NOMO-1 (cell line): ENCODE measurements around the gene TTLL10.

Experiments used
- DNase-seq, 2 experiments: peaks; one replicate each; lab custom pipeline; 2025; ENCODE audit not compliant: unreplicated experiment in 2 of 2; lab: John Stamatoyannopoulos, UW

Gene TTLL10

DNA sequence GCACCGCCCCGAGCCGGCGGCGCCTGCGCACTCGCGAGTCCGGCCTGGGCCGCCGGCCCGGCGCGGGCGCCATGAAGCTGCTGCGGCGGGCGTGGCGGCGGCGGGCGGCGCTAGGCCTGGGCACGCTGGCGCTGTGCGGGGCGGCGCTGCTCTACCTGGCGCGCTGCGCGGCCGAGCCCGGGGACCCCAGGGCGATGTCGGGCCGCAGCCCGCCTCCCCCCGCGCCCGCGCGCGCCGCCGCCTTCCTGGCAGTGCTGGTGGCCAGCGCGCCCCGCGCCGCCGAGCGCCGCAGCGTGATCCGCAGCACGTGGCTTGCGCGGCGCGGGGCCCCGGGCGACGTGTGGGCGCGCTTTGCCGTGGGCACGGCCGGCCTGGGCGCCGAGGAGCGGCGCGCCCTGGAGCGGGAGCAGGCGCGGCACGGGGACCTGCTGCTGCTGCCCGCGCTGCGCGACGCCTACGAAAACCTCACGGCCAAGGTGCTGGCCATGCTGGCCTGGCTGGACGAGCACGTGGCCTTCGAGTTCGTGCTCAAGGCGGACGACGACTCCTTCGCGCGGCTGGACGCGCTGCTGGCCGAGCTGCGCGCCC is 58.6 kb downstream of the TTLL10 start, which contains the start of gene B3GALT6:
Gene B3GALT6, plus strand, starts transcription at position 30 of the 588 bp plus-strand sequence. Its CDS starts 42 bp downstream, at position 72.
- DNase-seq, result no peak

DNA sequence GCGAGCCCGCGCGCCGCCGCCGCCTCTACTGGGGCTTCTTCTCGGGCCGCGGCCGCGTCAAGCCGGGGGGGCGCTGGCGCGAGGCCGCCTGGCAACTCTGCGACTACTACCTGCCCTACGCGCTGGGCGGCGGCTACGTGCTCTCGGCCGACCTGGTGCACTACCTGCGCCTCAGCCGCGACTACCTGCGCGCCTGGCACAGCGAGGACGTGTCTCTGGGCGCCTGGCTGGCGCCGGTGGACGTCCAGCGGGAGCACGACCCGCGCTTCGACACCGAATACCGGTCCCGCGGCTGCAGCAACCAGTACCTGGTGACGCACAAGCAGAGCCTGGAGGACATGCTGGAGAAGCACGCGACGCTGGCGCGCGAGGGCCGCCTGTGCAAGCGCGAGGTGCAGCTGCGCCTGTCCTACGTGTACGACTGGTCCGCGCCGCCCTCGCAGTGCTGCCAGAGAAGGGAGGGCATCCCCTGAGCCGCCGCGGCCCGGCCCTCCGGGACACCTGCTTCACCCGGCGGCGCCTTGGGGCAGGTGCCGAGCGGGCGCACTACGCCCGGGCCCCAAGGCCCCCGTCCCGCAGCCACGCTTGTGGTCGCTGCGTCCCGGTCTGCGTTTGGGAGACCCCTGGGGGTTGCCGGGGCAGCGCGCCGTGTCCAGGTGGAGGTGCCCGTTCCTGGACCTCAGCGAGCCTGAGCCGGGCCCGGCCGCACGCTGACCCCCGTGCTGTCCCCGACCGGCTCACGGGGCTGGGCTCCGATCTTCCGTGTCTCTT is 59.3 kb downstream of the TTLL10 start:
- DNase-seq, result no peak

DNA sequence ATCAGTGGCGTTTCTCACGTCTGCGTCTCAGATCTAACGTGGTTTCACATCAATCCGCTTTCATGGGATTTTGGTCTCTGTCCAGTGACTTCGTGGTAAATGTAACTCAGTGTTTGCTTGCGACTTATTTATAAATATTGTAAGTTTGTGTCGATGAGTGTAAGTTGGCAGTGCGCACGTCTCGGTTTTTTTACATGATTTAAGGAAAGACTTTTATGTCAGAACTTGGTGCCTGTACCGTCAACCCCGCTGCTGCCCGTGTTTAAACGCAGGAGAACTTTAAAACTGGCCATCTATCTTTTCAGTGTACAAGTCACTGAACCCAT is 59.9 kb downstream of the TTLL10 start:
- no peak for DNase-seq

DNA sequence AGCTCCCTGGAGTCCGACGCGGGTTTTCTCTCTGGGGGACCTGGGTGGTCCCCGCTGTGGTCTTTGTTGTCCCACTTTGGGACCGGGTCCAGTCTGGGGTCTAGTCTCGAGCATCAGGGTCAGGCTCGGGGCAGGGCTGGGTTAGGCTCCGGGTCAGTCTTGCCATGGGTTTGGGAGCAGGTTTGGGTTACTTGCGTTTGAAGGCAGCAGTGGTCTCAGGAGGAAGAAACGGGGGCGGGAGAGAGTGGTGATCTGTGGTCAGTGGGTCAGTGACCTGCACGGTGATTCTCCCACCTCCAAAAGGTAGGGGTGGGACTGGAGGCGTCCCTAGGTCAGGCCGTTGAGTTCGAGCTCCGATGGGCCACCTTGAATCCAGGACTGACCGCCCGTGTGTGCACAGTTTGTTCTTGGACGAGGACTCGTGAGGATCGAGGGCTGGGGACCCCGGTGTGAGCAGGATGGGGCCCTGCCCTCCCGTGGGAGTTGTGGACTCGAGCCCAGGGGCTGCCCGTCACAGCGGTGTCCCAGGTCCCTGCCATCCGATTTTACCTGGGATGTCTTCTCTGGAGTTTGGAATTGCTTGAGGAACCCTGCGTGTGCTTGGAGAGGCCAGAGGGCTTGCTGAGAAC is 60.6 kb downstream of the TTLL10 start:
- DNase-seq, result no peak

DNA sequence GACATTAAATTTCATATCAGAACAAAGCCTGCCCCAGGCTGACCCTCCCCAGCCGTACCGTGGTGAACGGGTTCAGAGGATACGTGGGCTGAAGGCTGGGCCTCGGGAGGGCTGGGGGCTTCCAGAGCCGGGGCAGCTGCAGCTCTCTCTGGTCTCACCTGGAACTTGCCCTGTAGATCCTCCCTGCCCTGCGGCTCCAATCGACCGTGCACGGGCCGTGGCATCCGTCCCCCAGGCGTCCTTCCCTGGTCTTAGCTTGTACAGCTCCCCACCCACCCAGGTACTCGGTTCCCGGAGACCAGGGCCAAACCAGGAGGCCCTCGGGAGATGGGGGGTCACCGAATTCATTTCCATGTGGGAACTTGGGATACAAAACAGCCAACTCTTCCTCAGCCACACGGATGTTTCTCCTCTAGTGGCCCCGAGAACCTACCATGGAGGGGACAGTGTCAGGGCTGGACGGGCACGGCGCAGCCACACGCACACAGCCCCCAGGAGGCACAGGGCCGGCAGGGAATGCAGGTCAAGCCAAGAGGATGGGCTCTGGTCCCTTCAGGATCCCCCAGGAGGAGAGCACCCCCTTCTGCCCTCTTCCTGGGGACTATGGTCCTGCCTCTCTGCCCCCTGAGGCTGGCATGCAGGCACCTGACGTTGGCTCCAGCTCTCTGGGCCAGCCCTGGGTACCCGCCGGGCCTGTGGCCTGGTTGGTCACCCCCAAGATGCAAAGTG is 61.5 kb downstream of the TTLL10 start:
- no peak for DNase-seq

DNA sequence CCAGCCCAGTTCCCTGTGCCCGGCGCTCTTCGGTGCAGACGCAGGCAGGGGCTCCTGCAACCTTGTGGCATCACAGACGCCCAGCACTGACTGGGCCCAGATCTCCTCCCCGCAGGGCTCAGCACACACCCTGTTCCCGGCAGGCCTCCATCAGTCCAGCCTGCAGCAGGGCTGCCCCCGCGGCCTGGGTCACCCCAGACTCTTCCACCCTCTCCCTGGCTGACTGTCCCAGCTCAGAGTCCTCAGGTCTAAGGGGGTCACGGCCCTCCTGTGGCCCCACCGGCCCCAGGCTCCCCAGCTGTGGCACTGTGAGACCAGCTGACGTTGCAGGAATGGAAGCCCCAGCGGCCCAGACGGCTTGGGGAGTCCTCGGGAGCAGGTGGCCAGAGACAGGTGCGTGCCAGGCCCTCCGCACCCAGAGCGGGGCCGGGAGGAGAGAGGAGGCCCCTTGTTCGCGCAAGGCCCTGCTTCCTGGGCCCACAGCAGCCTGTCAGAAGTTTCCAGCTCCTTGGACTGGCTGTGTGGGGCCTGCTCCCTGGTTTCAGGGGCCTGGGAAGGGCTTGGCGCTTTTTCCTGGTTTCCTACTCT is 62.6 kb downstream of the TTLL10 start:
- DNase-seq, result no peak

DNA sequence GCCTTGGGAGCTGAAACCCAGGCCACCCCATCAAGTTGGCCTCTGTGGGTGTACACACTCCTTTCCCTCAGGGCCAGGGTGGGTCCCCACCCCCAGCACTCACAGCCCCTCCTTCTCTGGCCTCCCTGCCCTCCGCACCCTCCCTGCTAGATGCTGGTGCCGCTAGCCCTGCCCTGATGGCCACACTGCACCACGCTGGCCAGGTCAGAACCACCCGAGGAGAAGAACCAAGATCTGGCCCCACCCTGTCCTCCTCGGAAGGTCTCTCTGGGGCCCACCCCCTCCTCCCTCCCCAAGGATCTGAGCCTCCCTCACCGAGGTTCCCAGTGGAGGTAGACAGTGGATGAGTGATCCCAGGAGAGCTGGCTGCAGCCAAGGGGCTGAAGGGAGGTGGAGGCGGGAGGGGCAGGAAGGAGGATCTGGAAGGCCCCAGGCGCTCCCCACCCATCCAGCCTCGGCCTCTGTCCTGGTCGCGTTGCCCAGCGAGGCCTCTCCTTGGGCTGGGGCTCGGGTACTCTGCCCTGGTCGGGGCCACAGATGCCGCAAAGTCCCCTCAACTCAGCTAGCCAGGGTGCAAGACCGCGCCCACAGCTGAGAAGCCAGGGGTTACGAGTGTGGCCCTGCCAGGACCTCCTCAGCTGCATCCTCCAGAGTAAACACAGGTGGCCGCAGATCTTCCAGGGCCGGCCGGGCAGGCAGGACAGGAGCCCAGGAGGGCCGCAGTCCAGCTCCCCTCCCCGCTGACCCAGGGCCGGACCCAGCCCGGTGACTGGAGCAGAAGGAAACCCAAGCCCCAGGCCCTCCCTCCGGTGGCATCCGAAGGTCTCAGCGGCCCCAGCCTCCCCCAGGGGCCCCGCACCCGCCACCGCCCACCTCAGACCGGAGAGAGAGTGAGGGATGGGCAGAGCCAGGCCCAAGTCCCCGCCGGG is 63.5 kb downstream of the TTLL10 start:
- DNase-seq, result no peak

DNA sequence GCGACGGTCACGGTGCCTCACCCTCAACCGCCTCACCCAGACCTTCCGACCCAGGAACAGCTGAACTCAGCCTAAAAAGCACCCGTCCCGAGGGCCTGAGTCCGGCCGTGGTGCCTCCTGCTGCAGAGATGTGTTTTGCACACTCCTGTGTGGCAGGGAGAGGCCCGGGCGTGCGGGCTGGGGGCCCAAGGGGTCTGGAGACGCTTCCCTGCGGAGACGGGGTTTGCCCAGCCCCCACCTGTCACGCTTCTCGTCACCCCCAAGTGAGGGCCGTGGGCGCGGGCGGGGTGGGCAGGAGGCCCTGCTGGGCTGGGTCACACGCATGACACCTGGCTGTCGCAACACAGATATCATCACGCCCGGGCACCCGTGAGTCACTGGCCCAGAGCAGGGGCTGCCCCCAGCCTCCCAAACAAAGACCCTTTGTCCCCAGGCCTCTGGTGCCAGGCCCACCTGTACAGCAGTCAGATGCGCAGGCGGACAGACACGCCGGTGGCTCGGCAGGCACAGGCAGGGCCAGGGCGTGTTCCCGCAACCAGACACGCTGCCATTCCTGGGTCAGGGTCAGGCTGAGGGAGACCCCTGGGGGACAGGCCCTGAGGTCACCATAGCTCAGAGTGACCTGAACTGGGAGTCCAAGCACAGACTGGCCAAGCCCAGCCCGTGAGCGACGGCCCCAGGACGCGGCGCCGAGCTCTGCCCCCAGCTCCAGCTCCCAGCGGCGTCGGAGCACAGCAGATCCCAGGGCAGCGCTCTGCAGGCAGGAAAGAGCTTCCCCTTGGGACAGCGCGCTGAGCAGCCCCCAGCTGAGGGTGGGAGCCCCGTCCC is 64.4 kb downstream of the TTLL10 start:
- DNase-seq, result no peak

DNA sequence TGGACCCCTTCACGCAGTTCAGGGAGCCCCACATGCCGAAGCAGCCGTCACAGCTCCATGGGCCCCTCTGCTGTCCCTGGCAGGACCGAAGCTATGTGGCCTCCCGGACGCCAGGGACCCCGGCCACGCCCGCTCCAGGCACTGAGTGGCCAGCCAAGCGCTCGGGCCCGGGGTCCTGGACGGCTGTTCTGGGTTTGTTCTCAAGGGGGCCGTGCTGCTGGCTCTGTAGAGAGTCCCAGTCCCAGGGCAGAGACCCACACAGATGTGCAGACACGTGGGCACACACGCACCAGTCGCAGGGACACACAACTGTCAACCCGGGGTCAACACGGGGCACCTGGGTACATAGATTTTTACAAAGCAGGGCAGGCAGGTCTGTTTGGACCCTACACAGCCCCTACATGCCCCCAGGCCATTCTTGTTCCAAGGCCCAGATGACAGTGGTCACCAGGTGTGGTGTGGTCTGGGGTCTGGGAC is 65.1 kb downstream of the TTLL10 start:
- no peak for DNase-seq

DNA sequence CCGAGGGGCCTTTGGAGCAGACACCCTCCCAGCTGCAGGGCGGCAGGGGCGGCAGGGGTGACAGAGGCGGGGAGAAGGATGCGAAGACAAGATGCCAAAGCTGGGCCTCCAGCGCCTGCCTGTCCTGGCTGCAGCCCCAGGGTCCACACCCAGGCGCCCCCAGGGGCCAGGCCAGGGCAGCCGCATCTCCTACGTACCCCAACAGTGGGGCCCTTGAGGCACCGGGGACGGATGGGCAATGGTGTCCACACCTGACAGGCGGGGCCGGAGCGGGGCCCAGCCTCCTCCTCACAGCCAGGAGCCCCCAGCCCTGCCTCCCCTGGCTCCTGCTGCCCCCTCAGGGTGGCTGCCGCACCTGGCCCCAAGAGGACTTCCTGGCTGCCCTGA is 65.5 kb downstream of the TTLL10 start:
- DNase-seq, result no peak

DNA sequence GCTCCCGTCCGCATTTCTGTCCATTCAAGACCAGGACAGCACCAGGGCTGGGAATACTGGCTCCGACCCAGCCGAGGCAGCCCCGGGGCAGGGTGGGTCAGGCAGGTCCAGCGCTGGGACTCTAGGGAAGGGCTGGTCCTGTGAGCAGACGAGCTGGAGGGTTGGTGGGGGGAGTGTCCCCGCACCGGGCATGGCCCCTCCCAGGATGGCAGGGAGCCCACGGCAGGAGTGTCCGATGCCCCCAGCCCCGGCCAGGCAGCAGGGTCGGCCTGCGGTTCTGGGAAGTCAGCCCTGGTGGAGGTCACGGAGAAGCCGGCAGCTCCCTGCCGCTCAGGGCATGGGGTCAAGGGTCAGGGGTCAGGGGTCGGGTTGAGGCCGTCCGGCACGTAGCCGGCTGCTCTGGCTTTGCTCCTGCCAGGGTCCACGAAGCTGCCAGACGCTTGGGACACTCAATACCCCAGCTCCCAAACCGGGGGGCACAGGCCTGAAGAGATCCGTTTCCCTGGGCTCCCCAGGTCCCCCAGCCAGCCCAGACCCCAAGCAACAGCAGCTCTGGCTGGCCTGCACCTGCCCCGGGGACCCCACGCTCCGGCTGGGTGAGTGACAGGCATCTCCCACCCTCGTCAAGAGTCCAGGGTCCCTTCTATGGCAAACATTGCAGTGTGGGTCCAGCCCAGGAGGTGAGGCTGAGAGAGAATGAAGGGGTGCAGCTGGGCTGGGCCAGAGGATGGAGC is 66.1 kb downstream of the TTLL10 start:
- no peak for DNase-seq

DNA sequence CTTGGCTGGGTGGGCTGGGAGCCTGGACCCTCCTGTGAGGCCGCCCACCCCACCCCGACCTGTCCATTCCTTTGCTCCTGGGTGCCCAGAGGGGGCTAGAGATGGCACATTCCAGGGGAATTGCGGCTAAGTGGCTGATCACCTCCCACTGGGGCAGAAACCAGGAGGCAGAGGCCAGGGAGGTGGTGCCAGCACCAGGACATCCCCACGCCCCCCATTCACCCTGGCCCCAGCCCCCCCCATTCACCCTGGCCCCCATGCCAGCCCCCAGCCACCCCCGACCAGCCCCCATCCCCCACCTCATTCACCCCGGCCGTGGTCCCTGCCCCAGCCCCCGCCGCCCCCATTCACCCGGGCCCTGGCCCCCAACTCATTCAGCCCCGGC is 66.7 kb downstream of the TTLL10 start:
- no peak for DNase-seq

DNA sequence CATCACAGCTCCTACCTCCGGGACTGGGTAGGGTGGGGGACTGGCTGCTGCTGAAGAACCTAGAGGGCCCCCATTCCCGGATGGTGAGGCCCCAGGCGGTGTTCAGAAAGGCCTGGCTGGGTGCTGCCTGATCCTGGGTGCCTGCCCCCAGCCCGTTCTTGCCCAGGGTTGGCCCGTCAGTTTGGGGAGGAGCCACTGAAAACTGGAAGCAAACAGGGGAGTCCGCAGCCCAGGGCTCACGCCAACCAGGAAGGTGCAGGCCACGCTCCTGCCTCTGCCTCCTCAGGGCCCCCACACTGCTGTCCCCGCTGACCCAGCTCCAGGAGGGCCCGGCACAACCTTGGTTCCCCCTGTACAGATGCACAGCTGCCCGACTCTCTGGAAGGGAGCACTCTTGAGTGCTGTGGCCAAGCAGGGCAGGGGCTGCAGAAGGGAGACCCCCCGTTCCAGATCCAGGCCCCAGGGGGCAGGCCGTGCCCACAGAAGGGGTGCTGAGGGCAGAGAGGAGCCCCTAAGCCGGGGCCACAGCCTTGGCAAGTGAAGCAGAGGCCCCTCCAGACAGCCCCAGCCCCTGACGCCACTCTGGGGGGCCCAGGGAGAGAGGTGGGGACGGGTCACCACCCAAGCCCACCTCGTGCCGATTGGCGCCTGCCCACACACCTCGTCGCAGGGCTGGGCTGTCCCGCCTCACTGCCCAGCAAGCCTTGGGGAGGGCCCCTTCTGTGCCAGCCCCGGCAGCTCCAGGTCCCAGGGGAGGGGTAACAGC is 67.3 kb downstream of the TTLL10 start:
- no peak for DNase-seq

DNA sequence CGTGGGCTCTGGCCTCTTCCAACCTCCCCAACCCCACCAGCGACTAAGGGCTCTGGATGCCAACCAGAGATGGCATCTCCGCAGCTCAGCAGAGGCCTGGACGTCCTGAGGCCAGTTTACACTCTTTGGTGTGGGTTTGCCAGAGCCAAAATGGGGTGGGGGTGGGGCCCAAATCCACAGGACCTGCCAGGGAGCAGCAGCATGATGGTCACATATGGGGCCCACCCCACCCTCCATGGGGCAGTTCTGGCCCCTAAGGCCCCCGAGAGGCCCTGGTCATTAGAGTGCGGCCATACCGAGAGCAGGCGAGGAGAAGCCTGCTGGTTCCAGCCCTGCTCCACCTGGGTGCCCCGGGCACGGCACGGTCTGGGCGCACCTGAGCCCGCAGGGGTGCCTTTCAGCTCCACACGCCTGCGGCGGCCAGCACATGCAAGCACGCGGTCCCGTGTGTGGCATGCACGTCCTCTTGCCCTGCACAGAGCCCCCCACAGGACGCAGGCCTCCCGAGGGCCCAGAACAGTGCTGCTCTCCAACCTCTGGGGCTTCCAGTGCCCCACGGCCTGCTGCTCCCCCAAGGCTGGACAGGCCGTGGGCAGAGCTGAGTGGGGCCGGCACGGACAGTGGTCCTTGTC is 68.0 kb downstream of the TTLL10 start:
- DNase-seq, result no peak

DNA sequence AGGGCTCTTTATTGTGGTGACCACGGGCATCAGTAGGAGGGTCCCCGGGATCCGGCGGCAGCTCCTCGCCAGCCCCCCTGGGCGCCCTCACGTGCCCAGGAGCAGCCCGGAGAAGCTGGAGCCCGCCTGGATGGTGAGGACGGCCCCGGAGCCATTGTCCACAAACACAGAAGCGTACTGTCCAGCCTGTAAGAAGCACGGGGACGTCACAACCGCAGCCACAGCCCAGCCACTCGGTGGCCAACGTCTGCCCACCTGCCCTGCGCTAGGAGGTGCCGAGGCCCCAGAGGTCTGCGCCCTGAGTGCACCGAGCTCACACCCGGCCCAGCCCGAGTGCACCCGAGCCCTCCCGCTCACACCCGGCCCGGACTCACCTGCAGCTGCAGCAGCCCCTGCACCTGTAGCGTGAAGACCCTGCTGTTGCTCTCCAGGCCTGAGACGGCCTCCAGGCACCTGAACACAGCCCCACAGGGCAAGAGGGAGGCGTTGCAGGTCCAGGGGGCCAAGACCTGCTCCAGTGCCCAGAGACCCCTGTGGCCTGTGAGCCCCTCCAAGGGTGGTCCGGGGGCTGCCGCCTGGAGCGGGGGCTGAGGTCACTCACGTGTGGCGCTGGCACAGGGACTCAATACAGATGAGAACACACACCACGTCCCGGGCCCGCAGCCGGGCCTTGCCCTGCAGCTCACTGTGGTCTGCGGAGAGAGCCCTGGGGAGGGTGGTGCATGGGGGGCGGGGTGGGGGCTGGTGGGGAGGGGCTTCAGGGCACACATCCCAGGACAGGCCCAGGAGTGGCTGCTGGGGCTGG is 69.0 kb downstream of the TTLL10 start:
- DNase-seq, result no peak

DNA sequence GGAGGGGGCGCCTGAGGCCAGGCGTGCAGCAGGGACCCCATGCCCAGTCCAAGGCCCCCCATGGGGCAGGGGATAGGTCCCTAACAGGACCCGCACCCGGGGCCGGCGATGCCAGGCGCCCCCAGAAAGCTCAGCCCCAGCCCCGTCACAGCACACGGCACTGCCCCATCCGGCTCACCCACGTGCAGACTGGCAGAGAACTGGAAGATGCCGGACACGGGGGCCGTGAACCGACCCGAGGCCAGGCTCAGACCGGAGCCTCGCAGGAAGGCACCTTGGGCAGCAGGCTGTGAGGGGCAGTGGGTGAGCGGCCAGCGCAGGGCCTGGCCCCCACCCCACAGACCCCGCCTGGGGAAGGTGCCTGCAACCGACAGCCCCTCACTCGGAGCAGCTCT is 69.6 kb downstream of the TTLL10 start:
- DNase-seq, result no peak

DNA sequence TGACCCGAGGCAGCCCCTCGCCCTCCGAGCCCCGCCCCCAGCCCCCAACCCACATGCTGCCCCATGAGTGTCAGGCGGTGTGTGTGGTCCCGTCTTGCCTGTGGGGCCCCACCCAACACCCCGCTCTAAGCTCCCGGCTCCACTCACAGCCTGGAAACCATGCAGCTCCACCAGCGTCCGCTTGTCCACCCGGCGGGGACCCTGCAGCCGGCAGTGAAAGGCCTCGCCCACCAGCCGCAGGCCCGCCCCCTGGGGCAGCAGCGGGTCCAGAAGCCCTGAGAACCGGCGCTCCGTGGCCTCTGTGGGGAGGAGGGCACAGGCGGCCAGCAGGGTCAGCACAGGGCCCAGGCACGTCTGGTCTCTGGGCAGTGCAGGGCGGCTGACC is 70.1 kb downstream of the TTLL10 start:
- DNase-seq, result no peak
